B cell (primary cell): ENCODE data around the gene CAMK2B. TPM values are rescaled to one million over a fixed set of nuclear protein-coding genes. Genes with fewer than 3 reads are reported as not detected.

ENCODE experiments used
- ATAC-seq: fragments of 200-7000 bp; cut with Tn5 transposase; one replicate; pipeline ENCODE4 v1.10.0; 2021; ENCODE audit warnings: low read depth, mild to moderate bottlenecking, moderate number of reproducible peaks, moderate library complexity
- CTCF ChIA-PET: fragments of 350-600 bp; sonication (Branson Sonifier 250); formaldehyde crosslinking; loops from one replicate; lab custom pipeline; 2021; ENCODE audit warnings: antibody characterized with exemption, inconsistent platforms; lab: Charles Lee
- POLR2A ChIA-PET: fragments of 350-600 bp; sonication (Branson Sonifier 250); formaldehyde crosslinking; loops from one replicate; lab custom pipeline; 2021; ENCODE audit warnings: antibody characterized with exemption; lab: Charles Lee
- DNase-seq: peaks from one replicate; pipeline ENCODE4 v3.0.0; 2013
- H2AFZ ChIP-seq: 2 replicates; pipeline ENCODE4 v1.6.1; 2012; ENCODE audit warnings: mild to moderate bottlenecking, low read depth, low read length; ENCODE audit not compliant: insufficient read depth, poor library complexity, severe bottlenecking
- H3K27ac ChIP-seq, 2 donors: 1 replicate in 1 of 2; 2 replicates in 1 of 2; pipeline ENCODE4 v1.5.1; 2012 to 2013; ENCODE audit warnings: low read length in 2 of 2, mild to moderate bottlenecking in 2 of 2, moderate library complexity in 1 of 2
- H3K27me3 ChIP-seq, 4 experiments: fragments of 200-600 bp in 1 of 4; sonication (generic) in 1 of 4; replicated peaks in 1 of 4; 1 replicate in 2 of 4; 2 replicates in 2 of 4; pipeline versions ENCODE4 v1.6.1 to v1.7.0; 2013 to 2016; ENCODE audit warnings: low read length in 3 of 4, mild to moderate bottlenecking in 2 of 4, mixed read lengths in 1 of 4, moderate library complexity in 1 of 4; ENCODE audit not compliant: insufficient read depth in 4 of 4, control insufficient read depth in 3 of 4; ENCODE audit errors: control extremely low read depth in 1 of 4
- H3K36me3 ChIP-seq, 2 experiments: replicated peaks in 1 of 2; 1 replicate in 1 of 2; 2 replicates in 1 of 2; pipeline versions ENCODE4 v1.6.1 to v1.7.1; 2013; ENCODE audit warnings: low read length in 1 of 2; ENCODE audit not compliant: insufficient read depth in 2 of 2, control insufficient read depth in 1 of 2; ENCODE audit errors: control extremely low read depth in 1 of 2, extremely low read depth in 1 of 2
- H3K4me1 ChIP-seq, 2 donors: fragments of 200-600 bp in 1 of 2; sonication (generic) in 1 of 2; 1 replicate in 1 of 2; 2 replicates in 1 of 2; pipeline versions ENCODE4 v1.5.1 to v1.6.1; 2013 to 2017; ENCODE audit warnings: low read length in 2 of 2; ENCODE audit not compliant: control insufficient read depth in 2 of 2, insufficient read depth in 2 of 2
- H3K4me2 ChIP-seq: replicated peaks from 2 replicates; pipeline ENCODE3; 2012; ENCODE audit warnings: mild to moderate bottlenecking, low read depth, low read length; ENCODE audit not compliant: poor library complexity, severe bottlenecking
- H3K4me3 ChIP-seq, 5 experiments: fragments of 200-600 bp in 1 of 5; sonication (generic) in 1 of 5; 1 replicate in 3 of 5; 2 replicates in 2 of 5; pipeline versions ENCODE4 v1.5.1 to v1.7.0; 2011 to 2016; ENCODE audit warnings: low read length in 4 of 5, mild to moderate bottlenecking in 4 of 5, low read depth in 2 of 5, control low read depth in 1 of 5, moderate library complexity in 1 of 5; ENCODE audit not compliant: insufficient read depth in 1 of 5; ENCODE audit errors: control extremely low read depth in 1 of 5, extremely low read depth in 1 of 5
- H3K79me2 ChIP-seq: fragments of 200-600 bp; sonication (generic); one replicate; pipeline ENCODE4 v1.6.0; 2016; ENCODE audit warnings: low read length; ENCODE audit not compliant: control insufficient read depth, insufficient read depth
- H3K9ac ChIP-seq: fragments of 200-600 bp; sonication (generic); 2 replicates; pipeline ENCODE4 v1.6.1; 2017; ENCODE audit warnings: mild to moderate bottlenecking, low read length, moderate library complexity
- H3K9me3 ChIP-seq, 3 donors: one replicate each; pipeline versions ENCODE4 v1.6.1 to v1.7.1; 2013; ENCODE audit warnings: low read length in 2 of 3; ENCODE audit not compliant: control insufficient read depth in 2 of 3, insufficient read depth in 1 of 3; ENCODE audit errors: control extremely low read depth in 1 of 3
- H4K20me1 ChIP-seq: 2 replicates; pipeline ENCODE4 v1.6.0; 2012; ENCODE audit warnings: mild to moderate bottlenecking, low read length; ENCODE audit not compliant: insufficient read depth, control insufficient read depth, poor library complexity, severe bottlenecking
- H3K27ac Mint-ChIP-seq: one replicate; pipeline ENCODE4 v1.8.0; 2021; ENCODE audit warnings: mixed read lengths
- H3K27me3 Mint-ChIP-seq: one replicate; pipeline ENCODE4 v1.8.0; 2021; ENCODE audit warnings: mixed read lengths
- H3K4me1 Mint-ChIP-seq: one replicate; pipeline ENCODE4 v1.8.0; 2021; ENCODE audit warnings: mixed read lengths
- H3K4me3 Mint-ChIP-seq: one replicate; pipeline ENCODE4 v1.8.0; 2021; ENCODE audit warnings: mixed read lengths
- H3K9me3 Mint-ChIP-seq: one replicate; pipeline ENCODE4 v1.8.0; 2022; ENCODE audit warnings: mixed read lengths; ENCODE audit not compliant: insufficient read depth
- EZH2 ChIP-seq: IDR thresholded peaks from 2 replicates; pipeline ENCODE4 v1.6.1; 2012; ENCODE audit warnings: borderline replicate concordance, low read depth, mild to moderate bottlenecking, moderate library complexity, low read length; ENCODE audit not compliant: insufficient read depth, poor library complexity, severe bottlenecking
- WGBS: methylation state at CpG from one replicate; pipeline ENCODE4 v1.1.5; 2013; ENCODE audit warnings: missing lambda C conversion rate; ENCODE audit not compliant: insufficient coverage; 5-methylcytosine and 5-hydroxymethylcytosine counted together
- intact Hi-C: fragments of 100-400 bp; cut with micrococcal nuclease; formaldehyde crosslinking; loops from one replicate; pipeline ENCODE4 v1.10.0; 2022
- polyA plus RNA-seq: library from polyadenylated mRNA; depleted of rRNA; stranded (reverse); fragments of >200 nt; gene quantifications from 2 replicates; pipeline ENCODE4 v1.2.3, GENCODE V29; 2012
- total RNA-seq, 2 donors: library from RNA; stranded (reverse); fragments of 120-200 nt in 1 of 2; gene quantifications; 1 replicate in 1 of 2; 2 replicates in 1 of 2; pipeline versions ENCODE4 v1.2.3 to v1.2.4, GENCODE V29; 2013 to 2022
- TF ChIP-seq, protein P1 (sequence below): fragments of 200-600 bp; IDR thresholded peaks from one replicate; pipeline ENCODE4 v1.8.0; 2022; ENCODE audit warnings: antibody characterized with exemption, mild to moderate bottlenecking

Gene CAMK2B
- total and polyA plus RNA-seq, 2 donors (not counting 1 experiment from before 2014, with no cell fraction given): 0.42 TPM; not detected in 1

DNA sequence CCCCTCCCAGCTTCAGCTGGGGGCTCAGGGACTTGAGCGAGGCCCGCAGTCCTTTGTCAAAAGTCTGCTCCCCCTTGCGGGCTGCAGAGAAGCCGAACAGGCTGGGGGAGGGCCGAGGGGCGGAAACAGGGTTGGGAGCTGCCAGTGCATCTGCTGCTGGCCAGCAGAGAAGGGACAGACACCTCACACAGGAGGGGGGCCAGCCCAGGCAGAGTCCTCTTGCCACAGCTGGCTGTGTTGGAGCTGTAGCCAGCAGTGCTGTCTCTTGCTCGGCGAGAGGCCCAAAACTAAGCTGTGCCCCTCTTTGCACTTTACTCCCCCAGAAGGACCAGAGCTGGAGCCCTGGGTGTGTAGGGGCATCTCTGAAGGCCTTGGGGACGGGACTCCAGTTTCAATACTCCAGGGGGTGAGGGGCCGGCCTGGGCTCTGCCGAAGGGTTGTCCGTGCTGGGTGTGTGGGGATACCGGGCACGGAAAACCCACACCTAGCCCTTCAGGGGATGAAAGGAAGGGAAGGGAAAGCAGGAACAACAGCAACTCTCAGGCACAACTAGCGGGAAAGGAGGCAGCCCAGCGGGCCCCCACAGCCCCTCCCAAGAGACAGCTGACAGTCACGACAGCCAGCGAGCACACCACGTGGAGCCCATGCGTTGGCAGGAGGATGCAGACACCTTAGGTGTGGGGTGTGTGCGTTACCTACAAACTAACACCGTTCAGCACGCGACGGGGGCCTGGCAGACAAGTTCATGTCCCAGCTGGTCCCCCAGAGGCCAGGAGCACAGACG, 106.8 kb downstream of the CAMK2B start:
- POLR2A ChIA-PET: interaction anchor here (0.7 kb wide), 1 partner anchor 81 kb away, joined by 6 read pairs; no protein-coding TSS in a partner anchor
- ATAC-seq (no peak), DNase-seq (no peak)
- no peaks in the 10 kb centered on the region for H3K27me3 Mint-ChIP-seq
- Histone ChIP-seq H3K4me3 (no peak overlapping the region), H4K20me1 (no peaks in the 10 kb centered on the region), H2AFZ (no peak overlapping the region), H3K9ac (no peak overlapping the region), H3K4me2 (no peak overlapping the region), H3K4me1 (peaks cover 0 to 10% of the 10 kb centered on the region in 2 donors), H3K27me3 (no peaks in the 10 kb centered on the region), H3K27ac (no peak overlapping the region), H3K79me2 (no peaks in the 10 kb centered on the region), H3K36me3 (peaks cover 0 to 3% of the 10 kb centered on the region in 2 experiments), H3K9me3 (no peaks in the 10 kb centered on the region)
- no peak overlapping the region for H3K4me3 Mint-ChIP-seq
- no peak overlapping the region for H3K27ac Mint-ChIP-seq
- peaks cover 11% of the 10 kb centered on the region for H3K4me1 Mint-ChIP-seq
- H3K9me3 Mint-ChIP-seq: no peaks in the 10 kb centered on the region
- TF ChIP-seq, protein P1, sequence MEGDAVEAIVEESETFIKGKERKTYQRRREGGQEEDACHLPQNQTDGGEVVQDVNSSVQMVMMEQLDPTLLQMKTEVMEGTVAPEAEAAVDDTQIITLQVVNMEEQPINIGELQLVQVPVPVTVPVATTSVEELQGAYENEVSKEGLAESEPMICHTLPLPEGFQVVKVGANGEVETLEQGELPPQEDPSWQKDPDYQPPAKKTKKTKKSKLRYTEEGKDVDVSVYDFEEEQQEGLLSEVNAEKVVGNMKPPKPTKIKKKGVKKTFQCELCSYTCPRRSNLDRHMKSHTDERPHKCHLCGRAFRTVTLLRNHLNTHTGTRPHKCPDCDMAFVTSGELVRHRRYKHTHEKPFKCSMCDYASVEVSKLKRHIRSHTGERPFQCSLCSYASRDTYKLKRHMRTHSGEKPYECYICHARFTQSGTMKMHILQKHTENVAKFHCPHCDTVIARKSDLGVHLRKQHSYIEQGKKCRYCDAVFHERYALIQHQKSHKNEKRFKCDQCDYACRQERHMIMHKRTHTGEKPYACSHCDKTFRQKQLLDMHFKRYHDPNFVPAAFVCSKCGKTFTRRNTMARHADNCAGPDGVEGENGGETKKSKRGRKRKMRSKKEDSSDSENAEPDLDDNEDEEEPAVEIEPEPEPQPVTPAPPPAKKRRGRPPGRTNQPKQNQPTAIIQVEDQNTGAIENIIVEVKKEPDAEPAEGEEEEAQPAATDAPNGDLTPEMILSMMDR: no peak
- intact Hi-C loops: no loop called here
- 85% methylated on average over 19 of the region's 26 CpGs for WGBS
- CTCF ChIA-PET: interaction anchor here (0.7 kb wide), 2 partner anchors 16 to 338 kb away, joined by 3 read pairs; no protein-coding TSS in a partner anchor

GRCh38 chr7:44217852-44218402, 107.5 kb downstream of the CAMK2B start:
- TF ChIP-seq, protein P1: no peak
- TF ChIP-seq EZH2: no peak
- ChIA-PET CTCF (no interaction called here), POLR2A (no interaction called here)
- Mint-ChIP-seq H3K9me3 (no peaks in the 10 kb centered on the region), H3K27ac (no peak overlapping the region), H3K4me3 (no peak overlapping the region), H3K4me1 (peaks cover 12% of the 10 kb centered on the region), H3K27me3 (no peaks in the 10 kb centered on the region)
- H3K4me3 ChIP-seq: no peak overlapping the region
- no peak for DNase-seq
- no peak for ATAC-seq
- peaks cover 0 to 10% of the 10 kb centered on the region in 2 donors for H3K4me1 ChIP-seq
- WGBS: 88% methylated on average over 17 of the region's 17 CpGs
- H2AFZ ChIP-seq: no peak overlapping the region
- intact Hi-C loops: no loop called here
- no peak overlapping the region for H3K27ac ChIP-seq
- peaks cover 0 to 9% of the 10 kb centered on the region in 2 experiments for H3K36me3 ChIP-seq
- no peak overlapping the region for H3K4me2 ChIP-seq
- no peaks in the 10 kb centered on the region for H3K27me3 ChIP-seq
- H3K79me2 ChIP-seq: no peaks in the 10 kb centered on the region
- H3K9ac ChIP-seq: no peak overlapping the region
- H3K9me3 ChIP-seq: no peaks in the 10 kb centered on the region
- H4K20me1 ChIP-seq: no peaks in the 10 kb centered on the region
